Type B pancreatic cell (in vitro differentiated cells): ENCODE measurements around the gene ACSL1. TPM values are rescaled to one million over a fixed set of nuclear protein-coding genes. Genes with fewer than 3 reads are reported as not detected.

Experiments
- DNase-seq: peaks from one replicate; pipeline ENCODE4 v3.0.0; 2021; ENCODE audit warnings: mixed read lengths; ENCODE audit not compliant: unreplicated experiment; ENCODE audit errors: extremely low spot score
- H3K27ac Mint-ChIP-seq: 2 replicates; pipeline ENCODE4 v1.8.0; 2021; ENCODE audit warnings: mild to moderate bottlenecking, mixed read lengths
- H3K27me3 Mint-ChIP-seq: 2 replicates; pipeline ENCODE4 v1.8.0; 2021; ENCODE audit warnings: mixed read lengths
- H3K36me3 Mint-ChIP-seq: 2 replicates; pipeline ENCODE4 v1.8.0; 2021; ENCODE audit warnings: mixed read lengths
- H3K4me1 Mint-ChIP-seq: one replicate; pipeline ENCODE4 v1.8.0; 2021; ENCODE audit warnings: mixed read lengths; ENCODE audit not compliant: unreplicated experiment
- H3K4me3 Mint-ChIP-seq: 2 replicates; pipeline ENCODE4 v1.8.0; 2021; ENCODE audit warnings: mild to moderate bottlenecking, mixed read lengths
- H3K9me3 Mint-ChIP-seq: 2 replicates; pipeline ENCODE4 v1.8.0; 2021; ENCODE audit warnings: mixed read lengths
- CTCF ChIP-seq: fragments of 200-600 bp; sonication (generic); conservative IDR thresholded peaks from 2 replicates; pipeline ENCODE4 v1.5.0; 2021; ENCODE audit warnings: antibody characterized with exemption, mild to moderate bottlenecking
- total RNA-seq: library from RNA; stranded (reverse); gene quantifications from 2 replicates; pipeline ENCODE4 v1.2.1, GENCODE V29; 2021; ENCODE audit warnings: low replicate concordance

ACSL1 gene
- total RNA-seq, 1 donor from 2014 or later: 89.0 TPM

GRCh38 chr4:184778325-184778724 is 47.4 kb downstream of the ACSL1 start:
- peaks cover 14% of the 10 kb centered on the region for H3K36me3 Mint-ChIP-seq
- no peaks in the 10 kb centered on the region for H3K27me3 Mint-ChIP-seq
- no peak for DNase-seq
- TF ChIP-seq CTCF: no peak
- H3K4me3 Mint-ChIP-seq: no peak overlapping the region
- no peaks in the 10 kb centered on the region for H3K9me3 Mint-ChIP-seq
- H3K4me1 Mint-ChIP-seq: no peaks in the 10 kb centered on the region
- H3K27ac Mint-ChIP-seq: no peak overlapping the region

- Mint-ChIP-seq H3K9me3 (no peaks in the 10 kb centered on the region), H3K27me3 (no peaks in the 10 kb centered on the region), H3K36me3 (peaks cover 8% of the 10 kb centered on the region), H3K4me1 (no peaks in the 10 kb centered on the region), H3K4me3 (no peak overlapping the region), H3K27ac (no peak overlapping the region)
- DNase-seq: no peak
- no peak for TF ChIP-seq CTCF
These were observed 48.9 kb downstream of the ACSL1 start for GRCh38 chr4:184776821-184777220.

- Mint-ChIP-seq H3K4me1 (no peaks in the 10 kb centered on the region), H3K36me3 (peaks cover 8% of the 10 kb centered on the region), H3K4me3 (no peak overlapping the region), H3K27ac (no peak overlapping the region), H3K9me3 (no peaks in the 10 kb centered on the region), H3K27me3 (no peaks in the 10 kb centered on the region)
- no peak for DNase-seq
- TF ChIP-seq CTCF: no peak
These were observed 49.8 kb downstream of the ACSL1 start for GRCh38 chr4:184775854-184776555.

GRCh38 chr4:184774152-184774551 is 51.6 kb downstream of the ACSL1 start:
- H3K27me3 Mint-ChIP-seq: no peaks in the 10 kb centered on the region
- no peaks in the 10 kb centered on the region for H3K9me3 Mint-ChIP-seq
- H3K36me3 Mint-ChIP-seq: peaks cover 5% of the 10 kb centered on the region
- no peaks in the 10 kb centered on the region for H3K4me1 Mint-ChIP-seq
- H3K4me3 Mint-ChIP-seq: no peak overlapping the region
- DNase-seq: no peak
- no peak overlapping the region for H3K27ac Mint-ChIP-seq
- no peak for TF ChIP-seq CTCF

GRCh38 chr4:184771416-184771815 is 54.4 kb downstream of the ACSL1 start:
- no peaks in the 10 kb centered on the region for H3K9me3 Mint-ChIP-seq
- no peak overlapping the region for H3K4me3 Mint-ChIP-seq

More at GRCh38 chr4:184771416-184771815, 54.4 kb downstream of the ACSL1 start:
- no peaks in the 10 kb centered on the region for H3K4me1 Mint-ChIP-seq
- no peak for TF ChIP-seq CTCF
- no peaks in the 10 kb centered on the region for H3K27me3 Mint-ChIP-seq
- H3K36me3 Mint-ChIP-seq: peaks cover 2% of the 10 kb centered on the region
- H3K27ac Mint-ChIP-seq: no peak overlapping the region
- no peak for DNase-seq
